ENCODE data around the gene HBP1. TPM values are rescaled to one million over a fixed set of nuclear protein-coding genes. Genes with fewer than 3 reads are reported as not detected.
"Not testable (repeated sequence)": the region's sequence is repeated elsewhere in the genome, so short reads cannot be mapped to it uniquely, and the experiment has no call there.

Gene HBP1
- total RNA-seq, 1 donor from 2014 or later, result 84.6 TPM

- Mint-ChIP-seq H3K4me1 (ENCODE audit: unreplicated experiment) (peaks cover 4% of the 10 kb centered on the region), H3K9me3 (ENCODE audit: unreplicated experiment) (peaks cover 4% of the 10 kb centered on the region), H3K27ac (ENCODE audit: unreplicated experiment) (no peak overlapping the region), H3K4me3 (ENCODE audit: unreplicated experiment) (no peak overlapping the region), H3K27me3 (ENCODE audit: unreplicated experiment) (peaks cover 12% of the 10 kb centered on the region), H3K36me3 (ENCODE audit: unreplicated experiment) (no peaks in the 10 kb centered on the region)
- DNase-seq (ENCODE audit: extremely low spot score, unreplicated experiment), result no peak
- TF ChIP-seq, protein P1, sequence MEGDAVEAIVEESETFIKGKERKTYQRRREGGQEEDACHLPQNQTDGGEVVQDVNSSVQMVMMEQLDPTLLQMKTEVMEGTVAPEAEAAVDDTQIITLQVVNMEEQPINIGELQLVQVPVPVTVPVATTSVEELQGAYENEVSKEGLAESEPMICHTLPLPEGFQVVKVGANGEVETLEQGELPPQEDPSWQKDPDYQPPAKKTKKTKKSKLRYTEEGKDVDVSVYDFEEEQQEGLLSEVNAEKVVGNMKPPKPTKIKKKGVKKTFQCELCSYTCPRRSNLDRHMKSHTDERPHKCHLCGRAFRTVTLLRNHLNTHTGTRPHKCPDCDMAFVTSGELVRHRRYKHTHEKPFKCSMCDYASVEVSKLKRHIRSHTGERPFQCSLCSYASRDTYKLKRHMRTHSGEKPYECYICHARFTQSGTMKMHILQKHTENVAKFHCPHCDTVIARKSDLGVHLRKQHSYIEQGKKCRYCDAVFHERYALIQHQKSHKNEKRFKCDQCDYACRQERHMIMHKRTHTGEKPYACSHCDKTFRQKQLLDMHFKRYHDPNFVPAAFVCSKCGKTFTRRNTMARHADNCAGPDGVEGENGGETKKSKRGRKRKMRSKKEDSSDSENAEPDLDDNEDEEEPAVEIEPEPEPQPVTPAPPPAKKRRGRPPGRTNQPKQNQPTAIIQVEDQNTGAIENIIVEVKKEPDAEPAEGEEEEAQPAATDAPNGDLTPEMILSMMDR (IDR thresholded peaks at IDR 0.05), result no peak
Measured at GRCh38 chr7:107138696-107139420, 29.9 kb upstream of the HBP1 start.

DNA sequence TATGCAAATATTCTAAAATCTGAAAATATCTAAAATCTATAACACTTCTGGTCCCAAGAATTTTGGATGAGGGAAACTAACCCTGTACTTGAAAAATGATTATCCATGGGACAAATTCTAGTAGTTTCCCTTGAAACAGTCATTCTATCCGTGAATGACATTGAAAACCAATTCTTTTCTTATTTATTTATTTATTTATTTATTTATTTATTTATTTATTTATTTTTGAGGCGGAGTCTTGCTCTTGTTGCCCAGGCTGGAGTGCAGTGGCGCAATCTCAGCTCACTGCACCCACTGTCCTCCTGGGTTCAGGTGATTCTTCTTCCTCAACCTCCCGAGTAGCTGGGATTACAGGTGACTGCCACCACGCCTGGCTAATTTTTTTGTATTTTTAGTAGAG lies 24.9 kb upstream of the HBP1 start:
- not testable (repeated sequence) for H3K4me1 Mint-ChIP-seq (ENCODE audit: unreplicated experiment)

DNA sequence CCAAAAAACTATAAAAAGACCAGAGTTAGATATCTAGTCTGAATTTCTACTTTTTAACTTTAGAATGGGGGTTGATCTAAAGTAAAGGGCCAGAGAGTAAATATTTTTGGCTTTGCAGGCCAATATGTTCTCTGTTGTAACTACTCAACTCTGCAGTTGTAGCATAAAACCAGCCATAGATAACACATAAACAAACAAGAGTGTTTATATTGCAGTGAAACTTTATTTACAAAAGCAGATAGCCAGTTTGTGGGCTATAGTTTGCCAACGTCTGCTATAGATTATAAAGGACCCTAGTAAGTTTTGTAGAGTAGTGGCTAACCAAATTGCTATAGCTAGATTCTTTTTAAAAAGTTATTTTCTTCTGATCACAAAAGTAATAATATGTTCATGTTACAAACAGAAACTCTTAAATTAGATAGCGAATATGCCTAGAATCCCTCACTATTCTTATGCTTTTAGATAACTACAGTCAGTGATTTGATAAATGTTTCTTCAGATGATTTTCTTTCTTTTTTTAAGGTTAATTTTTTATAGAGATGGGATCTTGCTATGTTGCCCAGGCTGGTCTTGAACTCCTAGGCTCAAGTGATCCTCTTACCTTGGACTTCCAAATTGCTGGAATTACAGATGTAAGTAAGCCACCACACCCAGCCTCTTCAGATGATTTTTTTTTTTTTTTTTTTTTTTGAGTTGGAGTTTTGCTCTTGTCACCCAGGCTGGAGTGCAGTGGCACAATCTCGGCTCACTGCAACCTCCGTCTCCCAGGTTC lies 23.6 kb upstream of the HBP1 start:
- H3K27me3 Mint-ChIP-seq (ENCODE audit: unreplicated experiment), result no peaks in the 10 kb centered on the region
- TF ChIP-seq, protein P1 (IDR thresholded peaks at IDR 0.05), result no peak
- no peak for DNase-seq (ENCODE audit: extremely low spot score, unreplicated experiment)
- no peak overlapping the region for H3K27ac Mint-ChIP-seq (ENCODE audit: unreplicated experiment)
- no peaks in the 10 kb centered on the region for H3K9me3 Mint-ChIP-seq (ENCODE audit: unreplicated experiment)
- no peaks in the 10 kb centered on the region for H3K36me3 Mint-ChIP-seq (ENCODE audit: unreplicated experiment)
- peaks cover 6% of the 10 kb centered on the region for H3K4me1 Mint-ChIP-seq (ENCODE audit: unreplicated experiment)
- no peak overlapping the region for H3K4me3 Mint-ChIP-seq (ENCODE audit: unreplicated experiment)

More for the DNA sequence above, 24.9 kb upstream of the HBP1 start:
- not testable (repeated sequence) for H3K27me3 Mint-ChIP-seq (ENCODE audit: unreplicated experiment); H3K27ac Mint-ChIP-seq (ENCODE audit: unreplicated experiment); H3K4me3 Mint-ChIP-seq (ENCODE audit: unreplicated experiment); H3K36me3 Mint-ChIP-seq (ENCODE audit: unreplicated experiment); DNase-seq (ENCODE audit: extremely low spot score, unreplicated experiment); H3K9me3 Mint-ChIP-seq (ENCODE audit: unreplicated experiment)

- Mint-ChIP-seq H3K36me3 (ENCODE audit: unreplicated experiment) (no peaks in the 10 kb centered on the region), H3K9me3 (ENCODE audit: unreplicated experiment) (no peaks in the 10 kb centered on the region), H3K4me3 (ENCODE audit: unreplicated experiment) (no peak overlapping the region), H3K4me1 (ENCODE audit: unreplicated experiment) (peaks cover 6% of the 10 kb centered on the region), H3K27me3 (ENCODE audit: unreplicated experiment) (no peaks in the 10 kb centered on the region), H3K27ac (ENCODE audit: unreplicated experiment) (no peak overlapping the region)
- TF ChIP-seq, protein P1 (IDR thresholded peaks at IDR 0.05), result peak; percentile 75
- no peak for DNase-seq (ENCODE audit: extremely low spot score, unreplicated experiment)
Measured at GRCh38 chr7:107147464-107148393, 21.1 kb upstream of the HBP1 start.

DNA sequence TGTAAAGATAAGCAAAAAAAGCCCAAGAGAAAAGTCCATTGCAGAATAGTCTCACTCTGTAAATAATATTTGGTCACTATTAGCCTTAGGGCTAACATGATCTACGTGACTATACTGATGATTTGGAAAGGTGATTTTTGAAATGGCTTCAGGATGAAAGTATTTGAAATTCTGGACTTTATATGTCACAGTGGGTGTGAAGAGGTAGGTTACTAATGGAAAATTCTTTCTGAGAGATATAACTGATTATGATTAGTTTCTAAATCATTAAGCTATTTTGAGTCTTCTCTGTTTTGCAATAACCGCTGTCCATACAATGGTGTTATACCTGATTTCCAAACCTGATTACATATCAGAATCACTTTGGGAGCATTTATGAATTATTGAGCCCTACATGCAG lies 20.1 kb upstream of the HBP1 start:
- H3K36me3 Mint-ChIP-seq (ENCODE audit: unreplicated experiment), result no peaks in the 10 kb centered on the region
- no peaks in the 10 kb centered on the region for H3K27me3 Mint-ChIP-seq (ENCODE audit: unreplicated experiment)
- TF ChIP-seq, protein P1 (IDR thresholded peaks at IDR 0.05), result no peak
- no peak overlapping the region for H3K4me3 Mint-ChIP-seq (ENCODE audit: unreplicated experiment)
- H3K9me3 Mint-ChIP-seq (ENCODE audit: unreplicated experiment), result no peaks in the 10 kb centered on the region
- H3K27ac Mint-ChIP-seq (ENCODE audit: unreplicated experiment), result no peak overlapping the region
- no peak for DNase-seq (ENCODE audit: extremely low spot score, unreplicated experiment)
- H3K4me1 Mint-ChIP-seq (ENCODE audit: unreplicated experiment), result peaks cover 6% of the 10 kb centered on the region
